Breast epithelium (tissue), 4 donors: ENCODE results near the gene SKA3. TPM values are rescaled to one million over a fixed set of nuclear protein-coding genes. Genes with fewer than 3 reads are reported as not detected.
A peak's percentile ranks its signal among the peaks of the same experiment; 100 is the strongest.
"Not testable (repeated sequence)": the region's sequence is repeated elsewhere in the genome, so short reads cannot be mapped to it uniquely, and the experiment has no call there.

ENCODE experiments used
- DNase-seq, 2 donors: peaks; one replicate each; pipeline ENCODE4 v3.0.0-alpha.2; 2019; ENCODE audit warnings: low spot score in 2 of 2
- H3K27ac ChIP-seq, 2 donors: fragments of 200-600 bp; sonication (generic) in 1 of 2; one replicate each; pipeline ENCODE4 v1.5.1; 2016 to 2019; ENCODE audit warnings: mild to moderate bottlenecking in 1 of 2
- H3K27me3 ChIP-seq, 2 donors: fragments of 200-600 bp; sonication (generic) in 1 of 2; one replicate each; pipeline versions ENCODE4 v1.5.1 to v1.6.0; 2017 to 2019; ENCODE audit warnings: control low read depth in 1 of 2, mild to moderate bottlenecking in 1 of 2
- H3K36me3 ChIP-seq: fragments of 200-600 bp; one replicate; pipeline ENCODE4 v1.5.1; 2019
- H3K4me1 ChIP-seq, 2 donors: fragments of 200-600 bp; sonication (generic); one replicate each; pipeline ENCODE4 v1.5.1; 2016 to 2019; ENCODE audit warnings: control low read depth in 1 of 2
- H3K4me3 ChIP-seq, 3 donors: fragments of 200-600 bp; sonication (generic); 1 replicate in 2 of 3; 2 replicates in 1 of 3; pipeline ENCODE4 v1.5.1; 2016 to 2019; ENCODE audit warnings: mild to moderate bottlenecking in 3 of 3, moderate library complexity in 2 of 3
- H3K9me3 ChIP-seq, 2 donors: fragments of 200-600 bp; sonication (generic) in 1 of 2; one replicate each; pipeline ENCODE4 v1.5.1; 2016 to 2019; ENCODE audit warnings: control low read depth in 1 of 2
- CTCF ChIP-seq, 3 donors: fragments of 450-650 bp; IDR thresholded peaks; one replicate each; pipeline ENCODE4 v1.5.1; 2016 to 2017; ENCODE audit warnings: antibody characterized with exemption in 3 of 3, mild to moderate bottlenecking in 3 of 3, moderate library complexity in 3 of 3
- POLR2A ChIP-seq: fragments of 450-650 bp; IDR thresholded peaks from one replicate; pipeline ENCODE4 v1.6.1; 2016; ENCODE audit warnings: antibody characterized with exemption, mild to moderate bottlenecking, moderate library complexity
- POLR2AphosphoS5 ChIP-seq, 3 donors: sonication (generic); formaldehyde crosslinking; IDR thresholded peaks; one replicate each; pipeline ENCODE4 v1.6.1; 2017; ENCODE audit warnings: antibody characterized with exemption in 3 of 3
- intact Hi-C: fragments of 100-400 bp; cut with DNase I; formaldehyde crosslinking; loops from one replicate; pipeline ENCODE4 v1.15.1; 2023; ENCODE audit warnings: low total_unique reads
- total RNA-seq, 3 donors: library from RNA; depleted of rRNA; stranded (reverse); fragments of >200 nt; gene quantifications; one replicate each; pipeline ENCODE4 v1.1.0, GENCODE V29; 2016

The SKA3 gene
- total RNA-seq = 1 to 10 TPM in 2 of 3 donors, under 1 TPM in 1; 0.16 to 1.6 (median 1.3) TPM

GRCh38 chr13:21176215-21176981 is at the start of gene SKA3, which contains the start of gene MRPL57:
TSS of gene SKA3 (minus strand) at chr13:21176552. CDS start at chr13:21176477, 75 bp downstream.
TSS of gene MRPL57 (plus strand) at chr13:21176658. CDS start at chr13:21176917, 259 bp downstream.
- H3K9me3 ChIP-seq = no peaks in the 10 kb centered on the region
- H3K4me1 ChIP-seq = peaks cover 0 to 9% of the 10 kb centered on the region in 2 donors
- no peaks in the 10 kb centered on the region for H3K27me3 ChIP-seq
- peak; percentile 85 to 87 for DNase-seq
- intact Hi-C loops = no loop called here
- H3K36me3 ChIP-seq = no peaks in the 10 kb centered on the region
- TF ChIP-seq CTCF (IDR thresholded peaks at IDR 0.05) (peak; percentile 33 to 60 (median 45)), POLR2AphosphoS5 (IDR thresholded peaks at IDR 0.05) (peak; percentile 83 to 96 (median 93)), POLR2A (peak; percentile 81)
- peak within 1 kb of the TSS; percentile 67 to 85 (median 84) for H3K4me3 ChIP-seq
- peak within 1 kb of the TSS; percentile 95 to 96 for H3K27ac ChIP-seq

DNA sequence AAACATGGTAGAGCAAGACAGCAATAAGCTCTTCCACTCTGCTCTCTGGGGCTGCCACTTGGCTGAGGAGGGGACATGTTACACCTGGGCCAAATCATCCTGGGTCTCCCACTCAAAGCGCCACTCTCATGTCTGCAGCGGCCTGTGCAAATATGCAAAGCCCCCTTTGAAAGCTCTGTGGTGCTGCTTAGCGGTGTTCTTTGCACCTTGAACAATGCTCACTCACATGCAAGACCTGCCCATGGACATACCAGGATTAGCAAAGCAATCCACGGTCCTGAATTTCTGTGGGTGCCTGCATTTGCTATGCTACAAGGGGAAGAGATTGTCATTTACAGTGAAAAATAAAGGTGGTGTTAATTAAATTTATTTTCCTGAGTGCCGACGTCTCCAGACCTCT is 48.7 kb upstream of the SKA3 start:
- Histone ChIP-seq H3K27me3 (no peaks in the 10 kb centered on the region), H3K36me3 (no peaks in the 10 kb centered on the region), H3K4me3 (no peak overlapping the region), H3K27ac (no peak overlapping the region), H3K4me1 (no peaks in the 10 kb centered on the region), H3K9me3 (peaks cover 11 to 13% of the 10 kb centered on the region in 2 donors)
- no peak for DNase-seq
- TF ChIP-seq POLR2AphosphoS5 (IDR thresholded peaks at IDR 0.05) = no peak
- intact Hi-C loops = no loop called here

DNA sequence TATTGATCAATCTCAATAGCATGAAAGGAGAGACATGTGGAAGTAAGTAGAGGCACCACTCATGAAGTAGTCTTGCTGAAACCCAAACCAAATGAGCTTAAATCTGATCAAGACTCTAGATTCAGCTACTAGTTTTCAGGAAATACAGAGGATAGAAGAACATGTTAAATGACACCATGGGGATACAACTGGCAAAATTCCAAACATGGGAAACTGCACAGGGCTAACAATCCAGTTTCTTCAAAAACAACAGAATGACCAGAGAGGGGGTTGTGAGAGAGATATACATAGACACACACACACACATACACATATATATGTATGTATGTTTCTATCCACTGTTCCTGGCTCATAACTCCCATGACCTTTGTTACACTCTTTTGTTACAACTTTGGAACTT is 44.9 kb upstream of the SKA3 start:
- TF ChIP-seq POLR2AphosphoS5 (IDR thresholded peaks at IDR 0.05) (no peak), CTCF (IDR thresholded peaks at IDR 0.05) (no peak), POLR2A (no peak)
- Histone ChIP-seq H3K27ac (no peak overlapping the region), H3K4me3 (no peak overlapping the region), H3K9me3 (peaks cover 11 to 13% of the 10 kb centered on the region in 2 donors), H3K27me3 (no peaks in the 10 kb centered on the region), H3K36me3 (no peaks in the 10 kb centered on the region), H3K4me1 (no peaks in the 10 kb centered on the region)
- no peak for DNase-seq
- intact Hi-C loops = no loop called here

- H3K27ac ChIP-seq, H3K4me1 ChIP-seq, H3K4me3 ChIP-seq, H3K27me3 ChIP-seq, intact Hi-C loops, DNase-seq, H3K36me3 ChIP-seq: not testable (repeated sequence)
- H3K9me3 ChIP-seq = peaks cover 11 to 13% of the 10 kb centered on the region in 2 donors
Observed at GRCh38 chr13:21219716-21220115, 43.4 kb upstream of the SKA3 start.

DNA sequence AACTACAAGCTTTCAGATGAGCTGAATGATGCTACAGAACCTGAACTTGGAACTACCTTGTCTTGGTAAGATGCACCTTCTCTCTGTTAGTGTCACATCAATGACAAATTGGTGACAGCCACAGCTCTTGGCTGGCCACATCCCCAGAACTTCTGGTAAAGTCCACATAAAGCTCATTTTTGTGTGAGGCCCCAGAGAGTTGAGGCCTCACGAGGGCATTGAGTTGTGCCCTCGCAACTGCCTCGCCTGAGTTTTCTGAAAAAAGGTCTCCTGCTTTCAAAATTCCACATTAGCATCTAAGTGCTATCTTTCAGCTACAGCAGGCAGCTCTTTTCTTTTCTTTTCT is 42.7 kb upstream of the SKA3 start:
- no peak overlapping the region for H3K4me3 ChIP-seq
- intact Hi-C loops = no loop called here
- no peak for DNase-seq
- no peaks in the 10 kb centered on the region for H3K36me3 ChIP-seq
- no peaks in the 10 kb centered on the region for H3K4me1 ChIP-seq
- no peaks in the 10 kb centered on the region for H3K27me3 ChIP-seq
- H3K27ac ChIP-seq = no peak overlapping the region
- TF ChIP-seq CTCF (IDR thresholded peaks at IDR 0.05) = no peak
- TF ChIP-seq POLR2AphosphoS5 (IDR thresholded peaks at IDR 0.05) = no peak
- no peak for TF ChIP-seq POLR2A
- peaks cover 11 to 13% of the 10 kb centered on the region in 2 donors for H3K9me3 ChIP-seq

GRCh38 chr13:21218351-21219035 is 42.1 kb upstream of the SKA3 start:
- Histone ChIP-seq H3K27me3 (no peaks in the 10 kb centered on the region), H3K27ac (no peak overlapping the region), H3K9me3 (peaks cover 11 to 13% of the 10 kb centered on the region in 2 donors), H3K36me3 (no peaks in the 10 kb centered on the region), H3K4me3 (no peak overlapping the region), H3K4me1 (no peaks in the 10 kb centered on the region)
- intact Hi-C loops = no loop called here
- DNase-seq = no peak
- TF ChIP-seq POLR2AphosphoS5 (IDR thresholded peaks at IDR 0.05) (no peak), CTCF (IDR thresholded peaks at IDR 0.05) (no peak), POLR2A (no peak)
